Transverse colon (tissue), 3 donors: ENCODE data around the gene SLC45A1.

Source experiments
- CTCF ChIP-seq, 5 experiments: fragments of 200-600 bp in 3 of 5; fragments of 450-650 bp in 2 of 5; sonication (generic) in 3 of 5; IDR thresholded peaks; 1 replicate in 2 of 5; 2 replicates in 3 of 5; pipeline ENCODE4 v1.5.1; 2016 to 2017; ENCODE audit warnings: antibody characterized with exemption in 5 of 5, inconsistent platforms in 3 of 5, mild to moderate bottlenecking in 2 of 5, moderate library complexity in 1 of 5
- POLR2A ChIP-seq: fragments of 450-650 bp; IDR thresholded peaks from one replicate; pipeline ENCODE4 v1.6.1; 2016; ENCODE audit warnings: antibody characterized with exemption, mild to moderate bottlenecking, moderate library complexity

- no peak for TF ChIP-seq POLR2A
- no peak for TF ChIP-seq CTCF (IDR thresholded peaks at IDR 0.05)
These were observed 41.0 kb upstream of the SLC45A1 start for GRCh38 chr1:8276932-8277331.
